SW 1271 (cell line): ENCODE measurements around the gene EXPH5.

ENCODE experiments used
- DNase-seq, 2 experiments: peaks; one replicate each; lab custom pipeline; 2025; lab: John Stamatoyannopoulos, UW

The EXPH5 gene

DNA sequence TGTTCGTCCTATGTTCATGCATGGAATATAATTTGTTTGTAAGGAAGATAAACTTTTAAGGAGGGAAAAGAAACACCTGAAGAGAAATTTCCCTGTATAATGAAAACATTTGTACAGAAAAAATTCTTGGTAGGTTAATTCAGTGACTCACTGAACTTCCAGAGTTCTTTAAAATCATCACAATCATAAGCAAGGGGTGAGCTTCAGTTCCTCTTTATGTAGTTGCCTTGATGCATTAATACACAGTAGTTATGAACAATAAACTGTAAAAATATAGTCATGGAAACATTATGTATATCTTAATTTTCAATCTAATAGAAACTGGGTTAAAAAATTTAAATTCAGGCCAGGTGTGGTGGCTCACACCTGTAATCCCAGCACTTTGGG lies 125.1 kb downstream of the EXPH5 start:
- no peak for DNase-seq

DNA sequence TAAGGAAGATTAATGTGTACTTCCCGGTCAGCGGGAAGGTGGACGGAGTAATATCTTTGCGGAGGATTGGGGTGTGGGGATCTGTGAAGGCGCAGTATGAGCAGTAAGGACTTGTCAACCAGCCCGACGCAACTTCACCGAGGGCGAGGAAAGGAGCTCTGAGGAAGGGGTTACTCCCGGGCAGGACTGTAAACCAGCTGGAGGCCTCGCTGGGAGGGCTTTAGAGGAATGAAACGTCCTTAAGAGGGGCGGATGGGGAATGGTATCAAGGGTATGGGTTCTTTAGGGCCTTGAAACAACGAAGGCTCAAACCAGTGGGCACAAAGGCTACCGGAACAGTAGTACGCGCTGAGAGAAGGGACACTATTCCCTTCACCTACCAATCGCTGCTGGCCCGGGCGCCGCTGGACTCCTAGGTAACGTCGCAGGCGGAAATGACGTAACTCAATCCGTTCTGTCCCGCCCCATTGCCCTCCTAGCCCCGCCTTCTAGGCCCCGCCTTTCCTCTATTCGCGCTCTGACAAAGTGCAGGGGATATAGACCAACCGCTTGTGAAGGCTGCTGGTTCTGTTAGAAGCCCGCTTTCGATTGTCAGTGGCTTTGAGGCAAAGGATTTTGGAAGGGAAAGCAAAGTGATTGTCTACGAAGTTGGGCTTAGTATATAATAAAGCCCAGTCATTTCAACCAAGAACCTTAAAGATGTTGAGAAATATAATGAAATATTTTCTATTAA lies 126.3 kb downstream of the EXPH5 start, which contains the start of gene C11orf65:
C11orf65 (minus strand) TSS at position 439 of the 733 bp plus-strand sequence. CDS start 5,970 bp downstream, outside the sequence.
- DNase-seq: peak; percentile 98 to 99

DNA sequence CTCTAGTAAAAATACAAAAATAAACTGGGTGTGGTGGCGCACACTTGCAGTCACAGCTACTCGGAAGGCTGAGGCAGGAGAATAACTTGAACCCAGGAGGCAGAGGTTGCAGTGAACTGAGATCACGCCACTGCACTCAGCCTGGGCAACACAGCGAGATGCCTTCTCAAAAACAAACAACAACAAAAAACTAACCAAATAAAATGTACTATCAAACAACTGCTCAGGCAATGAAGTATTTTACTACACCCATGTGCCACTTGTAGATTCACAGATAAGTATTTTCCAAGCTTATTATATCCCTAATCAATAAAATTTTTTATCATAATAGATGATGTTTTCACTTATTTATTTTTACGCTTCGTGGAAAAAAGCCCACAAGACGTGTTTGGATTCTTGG lies 127.2 kb downstream of the EXPH5 start:
- DNase-seq: no peak
